HEK293 (cell line): ENCODE measurements around the gene CLEC2L.
A peak's percentile ranks its signal among the peaks of the same experiment; 100 is the strongest.

Source experiments
- CTCF ChIA-PET: fragments of 350-600 bp; formaldehyde crosslinking; extraction: SDS; loops from one replicate; lab custom pipeline; 2021; ENCODE audit warnings: antibody characterized with exemption; lab: Yijun Ruan, JAX
- POLR2A ChIA-PET: fragments of 300-600 bp; formaldehyde crosslinking; extraction: SDS; loops from one replicate; lab custom pipeline; 2020; ENCODE audit warnings: antibody characterized with exemption, inconsistent platforms; lab: Yijun Ruan, JAX
- H3K27ac ChIP-seq: fragments of 200-500 bp; sonication (Bioruptor generic); 2 replicates; pipeline ENCODE4 v1.5.1; 2014; ENCODE audit warnings: low read depth, low read length, control low read depth, inconsistent platforms; ENCODE audit errors: extremely low read depth
- H3K36me3 ChIP-seq, 2 experiments: fragments of 200-500 bp in 1 of 2; sonication (Bioruptor generic) in 1 of 2; 1 replicate in 1 of 2; 2 replicates in 1 of 2; pipeline ENCODE4 v1.5.1; 2014 to 2017; ENCODE audit warnings: inconsistent platforms in 2 of 2, low read length in 2 of 2; ENCODE audit not compliant: control insufficient read depth in 2 of 2, insufficient read depth in 1 of 2
- H3K4me1 ChIP-seq: fragments of 200-500 bp; sonication (Bioruptor generic); 2 replicates; pipeline ENCODE4 v1.5.1; 2014; ENCODE audit warnings: mild to moderate bottlenecking, low read length, inconsistent platforms; ENCODE audit not compliant: control insufficient read depth, insufficient read depth
- H3K4me3 ChIP-seq: 2 replicates; pipeline ENCODE4 v1.5.1; 2011; ENCODE audit warnings: low read depth, mild to moderate bottlenecking, control low read depth, low read length, moderate library complexity
- H3K9me3 ChIP-seq: fragments of 200-500 bp; sonication (Bioruptor generic); 2 replicates; pipeline ENCODE4 v1.5.1; 2014; ENCODE audit warnings: low read depth, low read length, inconsistent platforms; ENCODE audit not compliant: control insufficient read depth, insufficient read depth
- BCL11A ChIP-seq: fragments of 450-650 bp; formaldehyde crosslinking; IDR thresholded peaks from 2 replicates; pipeline ENCODE4 v1.5.1; 2016; ENCODE audit warnings: low read depth, missing biosample characterization, missing genetic modification characterization
- PRDM1 ChIP-seq: fragments of 450-650 bp; formaldehyde crosslinking; IDR thresholded peaks from 2 replicates; pipeline ENCODE4; 2016; ENCODE audit warnings: missing biosample characterization, missing genetic modification characterization
- PRDM10 ChIP-seq: fragments of 450-650 bp; formaldehyde crosslinking; IDR thresholded peaks from 2 replicates; pipeline ENCODE4 v1.5.1; 2016; ENCODE audit warnings: missing biosample characterization, missing genetic modification characterization
- SETDB1 ChIP-seq: IDR thresholded peaks from one replicate; pipeline ENCODE4 v1.6.1; 2017; ENCODE audit warnings: mild to moderate bottlenecking, low read length, moderate library complexity, mixed read lengths; ENCODE audit not compliant: insufficient read length
- TRIM28 ChIP-seq: IDR thresholded peaks from 2 replicates; pipeline ENCODE4 v1.6.1; 2011; ENCODE audit warnings: low read length, control low read depth, borderline replicate concordance
- ZBTB20 ChIP-seq: fragments of 450-650 bp; formaldehyde crosslinking; IDR thresholded peaks from 2 replicates; pipeline ENCODE4 v1.5.1; 2016; ENCODE audit warnings: missing biosample characterization, missing genetic modification characterization
- ZBTB48 ChIP-seq: fragments of 450-650 bp; formaldehyde crosslinking; IDR thresholded peaks from 2 replicates; pipeline ENCODE4 v1.5.1; 2016; ENCODE audit warnings: missing biosample characterization, missing genetic modification characterization
- ZEB2 ChIP-seq: fragments of 450-650 bp; formaldehyde crosslinking; IDR thresholded peaks from 2 replicates; pipeline ENCODE4 v1.5.1; 2016; ENCODE audit warnings: missing biosample characterization, missing genetic modification characterization
- ZFP37 ChIP-seq: fragments of 450-650 bp; formaldehyde crosslinking; IDR thresholded peaks from 2 replicates; pipeline ENCODE4 v1.5.1; 2016; ENCODE audit warnings: missing biosample characterization, missing genetic modification characterization
- ZNF132 ChIP-seq: fragments of 450-650 bp; formaldehyde crosslinking; IDR thresholded peaks from 2 replicates; pipeline ENCODE4 v1.5.1; 2017; ENCODE audit warnings: missing biosample characterization, missing genetic modification characterization, borderline replicate concordance
- ZNF133 ChIP-seq: fragments of 450-650 bp; formaldehyde crosslinking; IDR thresholded peaks from 2 replicates; pipeline ENCODE4 v1.5.1; 2016; ENCODE audit warnings: missing biosample characterization, missing genetic modification characterization
- ZNF324 ChIP-seq: fragments of 450-650 bp; formaldehyde crosslinking; IDR thresholded peaks from 2 replicates; pipeline ENCODE4 v1.5.1; 2016; ENCODE audit warnings: missing biosample characterization, missing genetic modification characterization
- ZNF366 ChIP-seq: fragments of 450-650 bp; formaldehyde crosslinking; conservative IDR thresholded peaks from 2 replicates; pipeline ENCODE4 v1.5.1; 2016; ENCODE audit warnings: missing biosample characterization, missing genetic modification characterization
- ZNF398 ChIP-seq: fragments of 450-650 bp; formaldehyde crosslinking; IDR thresholded peaks from 2 replicates; pipeline ENCODE4 v1.5.1; 2017; ENCODE audit warnings: missing biosample characterization, missing genetic modification characterization
- ZNF530 ChIP-seq: fragments of 450-650 bp; formaldehyde crosslinking; IDR thresholded peaks from 2 replicates; pipeline ENCODE4 v1.5.1; 2016; ENCODE audit warnings: low read depth, missing biosample characterization, missing genetic modification characterization
- ZNF776 ChIP-seq: fragments of 450-650 bp; formaldehyde crosslinking; IDR thresholded peaks from 2 replicates; pipeline ENCODE4 v1.5.0; 2017; ENCODE audit warnings: missing biosample characterization, missing genetic modification characterization, borderline replicate concordance
- ZNF830 ChIP-seq: fragments of 450-650 bp; IDR thresholded peaks from 2 replicates; pipeline ENCODE4 v1.5.0; 2018; ENCODE audit warnings: missing biosample characterization, missing genetic modification characterization, low read depth, mild to moderate bottlenecking, moderate library complexity
- TF ChIP-seq, protein P1 (sequence below): fragments of 450-650 bp; formaldehyde crosslinking; IDR thresholded peaks from 2 replicates; pipeline ENCODE4 v1.5.1; 2016; ENCODE audit warnings: missing biosample characterization, missing genetic modification characterization
- TF ChIP-seq, protein P2 (sequence below): fragments of 450-650 bp; formaldehyde crosslinking; IDR thresholded peaks from 2 replicates; pipeline ENCODE4 v1.5.1; 2017; ENCODE audit warnings: missing biosample characterization, mild to moderate bottlenecking, missing genetic modification characterization, moderate library complexity

Gene CLEC2L

DNA sequence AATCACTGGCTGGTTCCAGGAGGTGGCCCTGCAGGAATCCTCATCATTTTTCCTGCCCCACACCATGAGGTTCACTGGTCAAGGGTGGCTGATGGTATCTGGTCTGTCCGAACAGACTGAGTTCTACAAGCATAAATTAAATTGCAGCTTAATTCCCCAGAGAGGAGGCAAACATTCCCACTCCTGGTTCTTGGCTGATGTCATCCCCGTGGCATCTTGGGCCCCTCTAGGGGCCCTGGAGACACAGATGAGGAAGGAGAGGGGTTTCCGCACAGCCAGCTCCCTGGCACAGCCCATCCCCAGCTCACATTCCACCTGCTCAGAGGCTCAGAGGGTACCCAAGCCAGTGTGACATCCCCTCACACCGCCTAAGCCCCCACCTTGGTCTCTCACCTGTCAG, 34.7 kb upstream of the CLEC2L start:
- no peaks in the 10 kb centered on the region for H3K9me3 ChIP-seq
- no peak overlapping the region for H3K27ac ChIP-seq
- TF ChIP-seq ZEB2 (no peak), ZBTB20 (tag by site-specific recombination) (peak; percentile 64; the same call in 1 of the 2 replicates), ZNF366 (peak; percentile 36; the same call in 1 of the 2 replicates), ZNF830 (tag by site-specific recombination) (no peak), ZFP37 (tag by site-specific recombination) (no peak), PRDM10 (tag by site-specific recombination) (0 out of 2 replicates have a peak, but pooled peaks have one; percentile 24), ZNF398 (tag by site-specific recombination) (peak; percentile 8; the same call in 1 of the 2 replicates)
- CTCF ChIA-PET = interaction anchor here (1.0 to 1.3 kb wide), 4 partner anchors 11 to 684 kb away, joined by 3 to 6 read pairs (median 3); no protein-coding TSS in a partner anchor
- H3K4me3 ChIP-seq = no peak overlapping the region
- H3K36me3 ChIP-seq = no peaks in the 10 kb centered on the region
- no peaks in the 10 kb centered on the region for H3K4me1 ChIP-seq
- POLR2A ChIA-PET = interaction anchor here (0.6 kb wide), 1 partner anchor 57 kb away, joined by 3 read pairs; no protein-coding TSS in a partner anchor

- CTCF ChIA-PET = interaction anchor here (1.2 to 1.5 kb wide), 5 partner anchors 8 to 112 kb away, joined by 3 to 12 read pairs (median 7); no protein-coding TSS in a partner anchor
- TF ChIP-seq, protein P1, sequence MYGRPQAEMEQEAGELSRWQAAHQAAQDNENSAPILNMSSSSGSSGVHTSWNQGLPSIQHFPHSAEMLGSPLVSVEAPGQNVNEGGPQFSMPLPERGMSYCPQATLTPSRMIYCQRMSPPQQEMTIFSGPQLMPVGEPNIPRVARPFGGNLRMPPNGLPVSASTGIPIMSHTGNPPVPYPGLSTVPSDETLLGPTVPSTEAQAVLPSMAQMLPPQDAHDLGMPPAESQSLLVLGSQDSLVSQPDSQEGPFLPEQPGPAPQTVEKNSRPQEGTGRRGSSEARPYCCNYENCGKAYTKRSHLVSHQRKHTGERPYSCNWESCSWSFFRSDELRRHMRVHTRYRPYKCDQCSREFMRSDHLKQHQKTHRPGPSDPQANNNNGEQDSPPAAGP (tag by site-specific recombination) = peak; percentile 83
- no peak for TF ChIP-seq ZNF132 (tag by site-specific recombination)
- TF ChIP-seq ZBTB48 (tag by site-specific recombination) = no peak
- no peak for TF ChIP-seq ZNF530 (tag by site-specific recombination)
- H3K4me3 ChIP-seq = no peak overlapping the region
- no peaks in the 10 kb centered on the region for H3K9me3 ChIP-seq
- no peak overlapping the region for H3K27ac ChIP-seq
- H3K4me1 ChIP-seq = no peaks in the 10 kb centered on the region
- no peaks in the 10 kb centered on the region for H3K36me3 ChIP-seq
- POLR2A ChIA-PET = interaction anchor here (0.7 kb wide), 1 partner anchor 36 kb away, joined by 4 read pairs; no protein-coding TSS in a partner anchor
These were observed 33.4 kb upstream of the CLEC2L start for GRCh38 chr7:139490130-139490529.

DNA sequence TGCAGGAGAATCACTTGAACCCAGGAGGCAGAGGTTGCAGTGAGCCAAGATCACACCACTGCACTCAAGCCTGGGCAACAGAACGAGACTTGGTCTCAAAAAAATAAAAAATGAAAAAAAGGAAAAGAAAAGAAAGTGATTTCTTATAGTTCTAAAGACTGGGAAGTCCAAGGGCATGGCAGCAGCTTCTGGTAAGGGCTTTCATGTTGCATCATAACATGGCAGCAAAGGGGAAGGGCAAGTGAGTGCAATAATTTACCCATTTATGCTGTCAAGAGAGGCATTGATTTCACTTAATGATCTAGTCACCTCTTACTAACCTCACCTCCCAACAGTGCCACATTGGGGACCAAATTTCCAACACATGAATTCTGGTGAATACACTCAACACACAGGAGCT, 31.2 kb upstream of the CLEC2L start:
- no peaks in the 10 kb centered on the region for H3K36me3 ChIP-seq
- ChIA-PET CTCF (no interaction called here), POLR2A (no interaction called here)
- H3K4me3 ChIP-seq = no peak overlapping the region
- TF ChIP-seq BCL11A (tag by site-specific recombination) (no peak), SETDB1 (peak; percentile 84), TRIM28 (peak; percentile 22; the same call in 1 of the 2 replicates), ZNF324 (no peak), ZNF133 (tag by site-specific recombination) (no peak), PRDM1 (tag by site-specific recombination) (0 out of 2 replicates have a peak, but pooled peaks have one; percentile 5), ZNF776 (tag by site-specific recombination) (no peak)
- TF ChIP-seq, protein P2, sequence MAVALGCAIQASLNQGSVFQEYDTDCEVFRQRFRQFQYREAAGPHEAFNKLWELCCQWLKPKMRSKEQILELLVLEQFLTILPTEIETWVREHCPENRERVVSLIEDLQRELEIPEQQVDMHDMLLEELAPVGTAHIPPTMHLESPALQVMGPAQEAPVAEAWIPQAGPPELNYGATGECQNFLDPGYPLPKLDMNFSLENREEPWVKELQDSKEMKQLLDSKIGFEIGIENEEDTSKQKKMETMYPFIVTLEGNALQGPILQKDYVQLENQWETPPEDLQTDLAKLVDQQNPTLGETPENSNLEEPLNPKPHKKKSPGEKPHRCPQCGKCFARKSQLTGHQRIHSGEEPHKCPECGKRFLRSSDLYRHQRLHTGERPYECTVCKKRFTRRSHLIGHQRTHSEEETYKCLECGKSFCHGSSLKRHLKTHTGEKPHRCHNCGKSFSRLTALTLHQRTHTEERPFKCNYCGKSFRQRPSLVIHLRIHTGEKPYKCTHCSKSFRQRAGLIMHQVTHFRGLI (tag by site-specific recombination) = no peak
- no peak overlapping the region for H3K27ac ChIP-seq
- H3K9me3 ChIP-seq = no peaks in the 10 kb centered on the region
- no peaks in the 10 kb centered on the region for H3K4me1 ChIP-seq
